Mesenchymal stem cell (in vitro differentiated cells and primary cell): Measurements from ENCODE around the gene OLA1. TPM values are rescaled to one million over a fixed set of nuclear protein-coding genes. Genes with fewer than 3 reads are reported as not detected.
A peak's percentile ranks its signal among the peaks of the same experiment; 100 is the strongest.

Experiments used
- DNase-seq: peaks from one replicate; pipeline ENCODE4 v3.0.0-alpha.2; 2013
- H2AFZ ChIP-seq: one replicate; pipeline ENCODE4 v1.6.1; 2013; ENCODE audit warnings: low read depth, mild to moderate bottlenecking, control low read depth, inconsistent platforms, low read length, moderate library complexity
- H2AK5ac ChIP-seq: 2 replicates; pipeline ENCODE4 v1.6.1; 2013; ENCODE audit warnings: low read length, moderate library complexity, mild to moderate bottlenecking, inconsistent platforms; ENCODE audit not compliant: severe bottlenecking
- H2BK120ac ChIP-seq: one replicate; pipeline ENCODE4 v1.6.1; 2013; ENCODE audit warnings: low read depth, mild to moderate bottlenecking, inconsistent platforms, low read length, moderate library complexity
- H2BK12ac ChIP-seq, 2 experiments: one replicate each; pipeline ENCODE4 v1.6.1; 2013; ENCODE audit warnings: inconsistent platforms in 2 of 2, low read length in 2 of 2, mild to moderate bottlenecking in 2 of 2, moderate library complexity in 2 of 2, control low read depth in 1 of 2
- H2BK15ac ChIP-seq: one replicate; pipeline ENCODE4 v1.6.1; 2013; ENCODE audit warnings: mild to moderate bottlenecking, low read depth, inconsistent platforms; ENCODE audit not compliant: poor library complexity, severe bottlenecking
- H2BK5ac ChIP-seq: 2 replicates; pipeline ENCODE4 v1.6.1; 2013; ENCODE audit warnings: low read depth, mild to moderate bottlenecking, low read length, control low read depth, inconsistent platforms; ENCODE audit not compliant: poor library complexity, severe bottlenecking
- H3K14ac ChIP-seq, 2 experiments: one replicate each; pipeline ENCODE4 v1.6.1; 2013; ENCODE audit warnings: inconsistent platforms in 2 of 2, low read length in 2 of 2, control low read depth in 1 of 2, mild to moderate bottlenecking in 1 of 2, moderate library complexity in 1 of 2
- H3K18ac ChIP-seq, 2 experiments: one replicate each; pipeline ENCODE4 v1.6.1; 2013; ENCODE audit warnings: inconsistent platforms in 2 of 2, low read length in 2 of 2, control low read depth in 1 of 2, low read depth in 1 of 2, mild to moderate bottlenecking in 1 of 2
- H3K23ac ChIP-seq, 2 experiments: one replicate each; pipeline ENCODE4 v1.6.1; 2013; ENCODE audit warnings: inconsistent platforms in 2 of 2, low read length in 2 of 2, mild to moderate bottlenecking in 2 of 2, moderate library complexity in 2 of 2, control low read depth in 1 of 2
- H3K27ac ChIP-seq: 2 replicates; pipeline ENCODE4 v1.5.1; 2013; ENCODE audit warnings: mild to moderate bottlenecking, moderate library complexity, low read length, control low read depth, inconsistent platforms; ENCODE audit not compliant: poor library complexity, severe bottlenecking
- H3K27me3 ChIP-seq, 2 experiments: 2 replicates each; pipeline versions ENCODE4 v1.6.1 to v1.7.0; 2013; ENCODE audit warnings: low read length in 2 of 2, mild to moderate bottlenecking in 2 of 2, moderate library complexity in 2 of 2, control low read depth in 1 of 2, inconsistent platforms in 1 of 2; ENCODE audit not compliant: control insufficient read depth in 1 of 2, insufficient read depth in 1 of 2
- H3K36me3 ChIP-seq, 2 experiments: 2 replicates each; pipeline versions ENCODE4 v1.6.1 to v1.7.0; 2013; ENCODE audit warnings: low read length in 2 of 2, control low read depth in 1 of 2, inconsistent platforms in 1 of 2, low read depth in 1 of 2, mild to moderate bottlenecking in 1 of 2; ENCODE audit not compliant: insufficient read depth in 2 of 2, control insufficient read depth in 1 of 2
- H3K4ac ChIP-seq, 2 experiments: one replicate each; pipeline ENCODE4 v1.6.1; 2013; ENCODE audit warnings: inconsistent platforms in 2 of 2, low read length in 2 of 2, mild to moderate bottlenecking in 2 of 2, moderate library complexity in 2 of 2, control low read depth in 1 of 2, low read depth in 1 of 2
- H3K4me1 ChIP-seq: 2 replicates; pipeline ENCODE4 v1.6.1; 2013; ENCODE audit warnings: low read depth, low read length, control low read depth; ENCODE audit not compliant: control insufficient read depth, insufficient read depth
- H3K4me2 ChIP-seq: 2 replicates; pipeline ENCODE4 v1.6.1; 2013; ENCODE audit warnings: low read length, mild to moderate bottlenecking, inconsistent platforms; ENCODE audit not compliant: poor library complexity, severe bottlenecking
- H3K4me3 ChIP-seq, 2 experiments: 2 replicates each; pipeline versions ENCODE4 v1.5.1 to v1.7.0; 2013; ENCODE audit warnings: low read length in 2 of 2, mild to moderate bottlenecking in 2 of 2, control low read depth in 1 of 2, low read depth in 1 of 2; ENCODE audit not compliant: insufficient read depth in 1 of 2
- H3K79me1 ChIP-seq: replicated peaks from 2 replicates; pipeline ENCODE4 v1.6.1; 2013; ENCODE audit warnings: mild to moderate bottlenecking, control low read depth, low read length, inconsistent platforms; ENCODE audit not compliant: poor library complexity, severe bottlenecking
- H3K9ac ChIP-seq: 2 replicates; pipeline ENCODE4 v1.7.0; 2013; ENCODE audit warnings: mild to moderate bottlenecking, low read length, moderate library complexity
- H3K9me3 ChIP-seq: 2 replicates; pipeline ENCODE4 v1.7.0; 2013; ENCODE audit warnings: mild to moderate bottlenecking, low read length; ENCODE audit not compliant: control insufficient read depth
- H4K8ac ChIP-seq: one replicate; pipeline ENCODE4 v1.6.1; 2013; ENCODE audit warnings: inconsistent platforms, mild to moderate bottlenecking, low read length, moderate library complexity
- H4K91ac ChIP-seq: one replicate; pipeline ENCODE4 v1.6.1; 2013; ENCODE audit warnings: mild to moderate bottlenecking, low read length, inconsistent platforms
- WGBS: methylation state at CpG from one replicate; pipeline ENCODE4 v1.1.7; 2013; ENCODE audit warnings: mixed read lengths; 5-methylcytosine and 5-hydroxymethylcytosine counted together
- polyA plus RNA-seq, 2 experiments: library from polyadenylated mRNA; stranded (reverse); fragments of 200-250 nt; gene quantifications; one replicate each; pipeline ENCODE4 v1.2.3, GENCODE V29; 2013

Gene OLA1
- polyA plus RNA-seq (2013, experiment 1 of 2) = 92.5 TPM
- polyA plus RNA-seq (2013, experiment 2 of 2) = 90.1 TPM

DNA sequence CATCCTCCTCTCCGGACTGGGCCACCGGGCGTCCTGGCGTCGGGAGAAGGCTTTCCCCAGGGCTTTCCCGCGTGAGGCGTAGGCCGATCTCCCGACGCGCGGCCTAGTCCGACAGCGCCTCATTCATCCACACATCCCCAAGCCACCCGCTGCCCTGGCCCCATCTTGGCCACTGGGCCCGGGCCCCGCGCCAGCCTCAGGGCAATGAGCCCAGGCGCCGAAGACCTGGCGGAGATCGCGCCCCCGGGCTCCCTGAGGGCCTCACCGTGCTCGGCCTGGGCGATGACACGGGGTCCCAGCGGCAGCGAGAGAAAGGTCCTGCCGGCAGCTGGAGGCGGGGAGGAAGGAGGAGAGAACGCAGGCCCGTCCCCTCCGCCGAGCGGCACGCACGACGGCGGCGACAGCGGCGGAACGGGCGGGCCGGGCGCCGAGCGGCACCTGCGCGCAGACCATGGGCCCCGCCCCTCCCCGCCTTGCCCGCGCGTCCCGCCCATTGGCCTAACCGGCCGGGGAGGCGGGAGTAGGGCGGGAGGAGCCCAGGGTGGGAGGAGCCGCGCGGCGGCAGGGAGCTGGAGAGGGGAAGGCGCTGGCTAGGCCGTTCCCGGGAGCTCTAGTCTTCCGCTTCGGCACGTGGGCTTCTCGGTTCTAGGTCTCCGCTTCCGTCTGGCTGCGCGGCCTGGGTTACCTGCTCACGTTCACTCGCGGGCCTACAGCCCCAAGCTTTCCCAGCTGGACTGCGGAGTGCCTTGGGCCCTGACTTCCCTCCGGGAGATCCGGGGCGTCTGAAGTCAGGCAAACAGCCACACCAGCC is at the start of gene OLA1:
OLA1 (minus strand) TSS at position 346 of the 811 bp plus-strand sequence. CDS start 1,717 bp downstream, outside the sequence.
- H3K23ac ChIP-seq = no peak within 1 kb of the TSS
- no peaks in the 10 kb centered on the region for H3K9me3 ChIP-seq
- peak within 1 kb of the TSS; percentile 94 to 95 for H3K18ac ChIP-seq
- peak within 1 kb of the TSS; percentile 56 for H2AK5ac ChIP-seq
- H3K27ac ChIP-seq = peak within 1 kb of the TSS; percentile 74
- H4K91ac ChIP-seq = peak within 1 kb of the TSS; percentile 92
- H3K79me1 ChIP-seq = peaks cover 4% of the 10 kb centered on the region
- H3K27me3 ChIP-seq = no peaks in the 10 kb centered on the region
- peak within 1 kb of the TSS; percentile 69 for H2BK15ac ChIP-seq
- under 1% methylated on average over 54 of the region's 85 CpGs for WGBS
- H2BK5ac ChIP-seq = peak within 1 kb of the TSS; percentile 61
- peak within 1 kb of the TSS; percentile 51 to 92 for H3K4ac ChIP-seq
- H3K4me3 ChIP-seq = peak within 1 kb of the TSS; percentile 90 to 94
- H4K8ac ChIP-seq = peak within 1 kb of the TSS; percentile 94
- H3K14ac ChIP-seq = peak within 1 kb of the TSS in 1 of 2 experiments; percentile 73
- peaks cover 7% of the 10 kb centered on the region for H3K4me1 ChIP-seq
- H2BK120ac ChIP-seq = peak within 1 kb of the TSS; percentile 85
- H3K4me2 ChIP-seq = peak within 1 kb of the TSS; percentile 95
- peak within 1 kb of the TSS; percentile 89 for H2AFZ ChIP-seq
- peak; percentile 93 for DNase-seq
- H3K9ac ChIP-seq = peak within 1 kb of the TSS; percentile 93
- no peak within 1 kb of the TSS for H2BK12ac ChIP-seq
- peaks cover 7 to 18% of the 10 kb centered on the region in 2 experiments for H3K36me3 ChIP-seq

DNA sequence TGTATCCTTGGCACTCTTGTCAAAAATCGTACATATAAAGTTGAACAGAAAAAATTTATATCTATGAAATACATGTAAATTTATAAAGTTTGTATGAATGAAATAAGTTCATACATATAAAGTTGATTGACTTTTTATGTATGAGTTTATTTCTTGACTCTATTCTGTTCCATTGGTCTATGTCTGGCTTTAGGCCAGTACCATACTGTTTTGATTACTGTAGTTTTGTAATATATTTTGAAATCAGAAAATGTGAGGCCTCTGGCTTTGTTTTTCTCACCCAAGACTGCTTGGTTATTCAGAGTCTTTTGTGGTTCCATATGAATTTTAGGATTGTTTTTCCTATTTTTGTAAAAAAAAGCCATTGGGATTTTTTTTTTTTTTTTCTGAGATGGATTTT is 44.6 kb upstream of the OLA1 start:
- Histone ChIP-seq H2AFZ (no peak overlapping the region), H3K9me3 (peaks cover 10% of the 10 kb centered on the region), H3K14ac (no peak overlapping the region), H3K4me3 (no peak overlapping the region), H3K4me1 (no peaks in the 10 kb centered on the region), H3K18ac (no peak overlapping the region), H3K79me1 (no peaks in the 10 kb centered on the region), H3K9ac (no peak overlapping the region), H2AK5ac (no peak overlapping the region), H4K91ac (no peak overlapping the region), H2BK15ac (no peak overlapping the region), H3K23ac (no peak overlapping the region), H3K36me3 (no peaks in the 10 kb centered on the region), H3K27ac (no peak overlapping the region), H3K4me2 (no peak overlapping the region), H4K8ac (no peak overlapping the region), H3K4ac (no peak overlapping the region), H3K27me3 (peaks cover under 1 to 8% of the 10 kb centered on the region in 2 experiments), H2BK120ac (no peak overlapping the region), H2BK5ac (no peak overlapping the region), H2BK12ac (no peak overlapping the region)
- no peak for DNase-seq
- no CpG with 5 or more reads among the region's 1 CpG for WGBS

- no peaks in the 10 kb centered on the region for H3K36me3 ChIP-seq
- no peak overlapping the region for H2BK12ac ChIP-seq
- no peak overlapping the region for H3K9ac ChIP-seq
- H2AK5ac ChIP-seq = no peak overlapping the region
- no peak overlapping the region for H3K4ac ChIP-seq
- H2BK15ac ChIP-seq = no peak overlapping the region
- no peak overlapping the region for H3K23ac ChIP-seq
- no peaks in the 10 kb centered on the region for H3K79me1 ChIP-seq
- no peak overlapping the region for H3K27ac ChIP-seq
- H3K4me2 ChIP-seq = no peak overlapping the region
- H3K14ac ChIP-seq = no peak overlapping the region
- no peak overlapping the region for H3K4me3 ChIP-seq
- H4K91ac ChIP-seq = no peak overlapping the region
- 95% methylated on average over 2 of the region's 2 CpGs for WGBS
- peaks cover 0 to 8% of the 10 kb centered on the region in 2 experiments for H3K27me3 ChIP-seq
- no peak overlapping the region for H3K18ac ChIP-seq
- no peak overlapping the region for H2BK5ac ChIP-seq
- H3K9me3 ChIP-seq = no peaks in the 10 kb centered on the region
- no peak overlapping the region for H2BK120ac ChIP-seq
- DNase-seq = no peak
- H3K4me1 ChIP-seq = no peaks in the 10 kb centered on the region
- H2AFZ ChIP-seq = no peak overlapping the region
- no peak overlapping the region for H4K8ac ChIP-seq
Observed at GRCh38 chr2:174286172-174286571, 37.8 kb upstream of the OLA1 start.

DNA sequence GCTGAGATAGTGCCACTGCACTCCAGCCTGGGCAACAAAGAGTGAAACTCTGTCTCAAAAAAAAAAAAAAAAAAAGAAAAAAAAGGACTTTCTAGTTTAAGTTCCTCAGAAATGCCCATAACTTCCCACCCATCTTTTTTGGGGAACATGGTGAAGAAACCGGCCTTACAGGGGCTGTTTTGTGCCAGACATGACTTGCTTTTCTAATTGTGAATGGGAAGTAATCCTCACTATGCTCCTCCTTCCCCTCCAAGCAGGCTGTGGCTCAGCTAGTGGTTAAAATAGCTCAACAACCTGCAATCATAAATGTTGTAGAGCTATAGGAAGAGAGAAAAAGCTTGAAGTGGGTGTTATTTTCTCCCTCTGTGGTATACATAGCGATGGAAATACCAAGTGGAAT is 34.1 kb upstream of the OLA1 start:
- WGBS = 87% methylated on average over 2 of the region's 2 CpGs
- Histone ChIP-seq H3K18ac (no peak overlapping the region), H3K23ac (no peak overlapping the region), H3K36me3 (no peaks in the 10 kb centered on the region), H2AK5ac (no peak overlapping the region), H3K4ac (no peak overlapping the region), H3K4me1 (no peaks in the 10 kb centered on the region), H2AFZ (no peak overlapping the region), H2BK12ac (no peak overlapping the region), H3K9me3 (no peaks in the 10 kb centered on the region), H3K79me1 (no peaks in the 10 kb centered on the region), H3K27ac (no peak overlapping the region), H4K8ac (no peak overlapping the region), H2BK5ac (no peak overlapping the region), H3K14ac (no peak overlapping the region), H4K91ac (no peak overlapping the region), H3K4me2 (no peak overlapping the region), H3K27me3 (peaks cover 0 to 6% of the 10 kb centered on the region in 2 experiments), H3K4me3 (no peak overlapping the region), H2BK15ac (no peak overlapping the region), H3K9ac (no peak overlapping the region), H2BK120ac (no peak overlapping the region)
- no peak for DNase-seq
